Upper lobe of left lung (tissue), 6 donors: Measurements from ENCODE around the gene JOSD1. TPM values are rescaled to one million over a fixed set of nuclear protein-coding genes. Genes with fewer than 3 reads are reported as not detected.

ENCODE experiments used
- ATAC-seq, 2 donors: fragments of 200-7000 bp; cut with Tn5 transposase; one replicate each; pipeline ENCODE4 v1.9.1; 2022; ENCODE audit warnings: mild to moderate bottlenecking in 2 of 2, moderate library complexity in 2 of 2; ENCODE audit not compliant: low FRiP score in 2 of 2
- DNase-seq, 2 donors: peaks; one replicate each; pipeline ENCODE4 v3.0.0-alpha.2; 2019 to 2020
- H3K27ac ChIP-seq, 4 donors: fragments of 200-600 bp; sonication (generic); one replicate each; pipeline ENCODE4 v1.5.1; 2016 to 2019
- H3K27me3 ChIP-seq, 4 donors: fragments of 200-600 bp; sonication (generic); one replicate each; pipeline ENCODE4 v1.5.1; 2017 to 2019
- H3K36me3 ChIP-seq, 4 donors: fragments of 200-600 bp; sonication (generic); one replicate each; pipeline ENCODE4 v1.5.1; 2016 to 2019
- H3K4me1 ChIP-seq, 4 donors: fragments of 200-600 bp; sonication (generic); one replicate each; pipeline ENCODE4 v1.5.1; 2018 to 2019
- H3K4me3 ChIP-seq, 4 donors: fragments of 200-600 bp; sonication (generic); one replicate each; pipeline ENCODE4 v1.5.1; 2017 to 2019; ENCODE audit warnings: mild to moderate bottlenecking in 2 of 4, moderate library complexity in 1 of 4
- H3K9me3 ChIP-seq, 4 donors: fragments of 200-600 bp; sonication (generic); one replicate each; pipeline ENCODE4 v1.5.1; 2018 to 2019
- EP300 ChIP-seq, 4 donors: sonication (generic); formaldehyde crosslinking; IDR thresholded peaks; one replicate each; pipeline ENCODE4 v1.5.1; 2017; ENCODE audit warnings: antibody characterized with exemption in 4 of 4, control low read depth in 2 of 4
- POLR2A ChIP-seq, 4 donors: fragments of 450-650 bp; IDR thresholded peaks; one replicate each; pipeline ENCODE4 v1.5.1; 2016 to 2017; ENCODE audit warnings: antibody characterized with exemption in 4 of 4, mild to moderate bottlenecking in 2 of 4
- POLR2AphosphoS5 ChIP-seq, 2 donors: sonication (generic); formaldehyde crosslinking; IDR thresholded peaks; one replicate each; pipeline ENCODE4 v1.5.1; 2017; ENCODE audit warnings: antibody characterized with exemption in 2 of 2
- WGBS, 2 donors: methylation state at CpG; one replicate each; pipeline ENCODE4 v1.1.5; 2017 to 2018; 5-methylcytosine and 5-hydroxymethylcytosine counted together
- total RNA-seq, 6 donors: library from RNA; depleted of rRNA in 4 of 6; stranded (reverse); fragments of >200 nt in 4 of 6; gene quantifications; one replicate each; pipeline versions ENCODE4 v1.1.0 to v1.2.1, GENCODE V29; 2016 to 2021
- TF ChIP-seq, protein P1 (sequence below), 6 experiments: fragments of 450-650 bp in 4 of 6; fragments of 200-600 bp in 2 of 6; sonication (generic) in 2 of 6; IDR thresholded peaks; one replicate each; pipeline ENCODE4 v1.5.1; 2016 to 2019; ENCODE audit warnings: antibody characterized with exemption in 6 of 6
- donor health status: DM: no; HTN: no; CAD: no; lungs with moderate emphysema.
- donor health status: DM: no; HTN: yes; CAD: no; lungs with severe emphysema.

Gene JOSD1
- total RNA-seq, 6 donors from 2014 or later, result 47.1 to 84.8 (median 67.3) TPM

GRCh38 chr22:38730411-38730871 lies 29.7 kb upstream of the JOSD1 start:
- 92 to 96% methylated on average over 10 to 13 of the region's 13 CpGs for WGBS, 2 donors
- TF ChIP-seq POLR2AphosphoS5 (IDR thresholded peaks at IDR 0.05), result no peak
- TF ChIP-seq EP300 (IDR thresholded peaks at IDR 0.05), result no peak
- no peak for TF ChIP-seq POLR2A (IDR thresholded peaks at IDR 0.05)
- TF ChIP-seq, protein P1, sequence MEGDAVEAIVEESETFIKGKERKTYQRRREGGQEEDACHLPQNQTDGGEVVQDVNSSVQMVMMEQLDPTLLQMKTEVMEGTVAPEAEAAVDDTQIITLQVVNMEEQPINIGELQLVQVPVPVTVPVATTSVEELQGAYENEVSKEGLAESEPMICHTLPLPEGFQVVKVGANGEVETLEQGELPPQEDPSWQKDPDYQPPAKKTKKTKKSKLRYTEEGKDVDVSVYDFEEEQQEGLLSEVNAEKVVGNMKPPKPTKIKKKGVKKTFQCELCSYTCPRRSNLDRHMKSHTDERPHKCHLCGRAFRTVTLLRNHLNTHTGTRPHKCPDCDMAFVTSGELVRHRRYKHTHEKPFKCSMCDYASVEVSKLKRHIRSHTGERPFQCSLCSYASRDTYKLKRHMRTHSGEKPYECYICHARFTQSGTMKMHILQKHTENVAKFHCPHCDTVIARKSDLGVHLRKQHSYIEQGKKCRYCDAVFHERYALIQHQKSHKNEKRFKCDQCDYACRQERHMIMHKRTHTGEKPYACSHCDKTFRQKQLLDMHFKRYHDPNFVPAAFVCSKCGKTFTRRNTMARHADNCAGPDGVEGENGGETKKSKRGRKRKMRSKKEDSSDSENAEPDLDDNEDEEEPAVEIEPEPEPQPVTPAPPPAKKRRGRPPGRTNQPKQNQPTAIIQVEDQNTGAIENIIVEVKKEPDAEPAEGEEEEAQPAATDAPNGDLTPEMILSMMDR (IDR thresholded peaks at IDR 0.05), result no peak
- no peak for ATAC-seq
- Histone ChIP-seq H3K27me3 (no peaks in the 10 kb centered on the region), H3K4me1 (peaks cover 10 to 24% (median 18%) of the 10 kb centered on the region in 4 donors), H3K9me3 (no peaks in the 10 kb centered on the region), H3K36me3 (peaks cover 40 to 100% (median 79%) of the 10 kb centered on the region in 4 donors), H3K27ac (no peak overlapping the region), H3K4me3 (no peak overlapping the region)
- DNase-seq, result peak in 1 of 2 donors; percentile 75

GRCh38 chr22:38729946-38730345 lies 29.2 kb upstream of the JOSD1 start:
- Histone ChIP-seq H3K36me3 (peaks cover 45 to 100% (median 80%) of the 10 kb centered on the region in 4 donors), H3K4me3 (no peak overlapping the region), H3K27ac (no peak overlapping the region), H3K4me1 (peaks cover 7 to 23% (median 17%) of the 10 kb centered on the region in 4 donors), H3K9me3 (no peaks in the 10 kb centered on the region), H3K27me3 (no peaks in the 10 kb centered on the region)
- no peak for ATAC-seq
- WGBS, 2 donors, result 93 to 99% methylated on average over 6 of the region's 6 CpGs
- TF ChIP-seq, protein P1 (IDR thresholded peaks at IDR 0.05), result no peak
- no peak for TF ChIP-seq POLR2A (IDR thresholded peaks at IDR 0.05)
- no peak for TF ChIP-seq POLR2AphosphoS5 (IDR thresholded peaks at IDR 0.05)
- no peak for TF ChIP-seq EP300 (IDR thresholded peaks at IDR 0.05)
- DNase-seq, result no peak

GRCh38 chr22:38728871-38729796 lies 28.4 kb upstream of the JOSD1 start:
- H3K36me3 ChIP-seq, result peaks cover 47 to 100% (median 84%) of the 10 kb centered on the region in 4 donors
- H3K9me3 ChIP-seq, result no peaks in the 10 kb centered on the region
- no peak overlapping the region for H3K4me3 ChIP-seq
- DNase-seq (peak in 1 of 2 donors; percentile 65), ATAC-seq (no peak)
- WGBS, 2 donors, result 93 to 96% methylated on average over 14 to 18 of the region's 18 CpGs
- no peaks in the 10 kb centered on the region for H3K27me3 ChIP-seq
- peaks cover 7 to 19% (median 13%) of the 10 kb centered on the region in 4 donors for H3K4me1 ChIP-seq
- TF ChIP-seq EP300 (IDR thresholded peaks at IDR 0.05) (no peak), POLR2A (IDR thresholded peaks at IDR 0.05) (no peak), POLR2AphosphoS5 (IDR thresholded peaks at IDR 0.05) (no peak)
- TF ChIP-seq, protein P1 (IDR thresholded peaks at IDR 0.05), result no peak
- no peak overlapping the region for H3K27ac ChIP-seq

GRCh38 chr22:38727530-38728451 lies 27.0 kb upstream of the JOSD1 start:
- H3K4me1 ChIP-seq, result peaks cover 0 to 6% (median under 1%) of the 10 kb centered on the region in 4 donors
- no peak overlapping the region for H3K27ac ChIP-seq
- DNase-seq, result no peak
- no peaks in the 10 kb centered on the region for H3K9me3 ChIP-seq
- ATAC-seq, result no peak
- H3K27me3 ChIP-seq, result no peaks in the 10 kb centered on the region
- H3K4me3 ChIP-seq, result no peak overlapping the region
- 94 to 98% methylated on average over 14 to 15 of the region's 15 CpGs for WGBS, 2 donors
- H3K36me3 ChIP-seq, result peaks cover 50 to 100% (median 94%) of the 10 kb centered on the region in 4 donors
- TF ChIP-seq EP300 (IDR thresholded peaks at IDR 0.05), result no peak
- TF ChIP-seq POLR2A (IDR thresholded peaks at IDR 0.05), result no peak
- TF ChIP-seq, protein P1 (IDR thresholded peaks at IDR 0.05), result no peak
- TF ChIP-seq POLR2AphosphoS5 (IDR thresholded peaks at IDR 0.05), result no peak
